Naive thymus-derived CD4-positive, alpha-beta T cell (primary cell): ENCODE measurements around the gene CISD3. TPM values are rescaled to one million over a fixed set of nuclear protein-coding genes. Genes with fewer than 3 reads are reported as not detected.

Source experiments
- ATAC-seq: fragments of 150-1000 bp; cut with Tn5 transposase; 2 replicates; pipeline ENCODE4 v1.10.0; 2021; ENCODE audit warnings: mild to moderate bottlenecking, moderate library complexity
- CTCF ChIA-PET: fragments of 350-600 bp; sonication (Branson Sonifier 250); formaldehyde crosslinking; loops from one replicate; lab custom pipeline; 2021; ENCODE audit warnings: antibody characterized with exemption; lab: Charles Lee
- POLR2A ChIA-PET: fragments of 350-600 bp; sonication (Branson Sonifier 250); formaldehyde crosslinking; loops from one replicate; lab custom pipeline; 2021; ENCODE audit warnings: antibody characterized with exemption, inconsistent platforms; lab: Charles Lee
- DNase-seq, 9 donors: peaks; one replicate each; pipeline versions ENCODE4 v3.0.0 to v3.0.0-alpha.2; 2020 to 2022; ENCODE audit warnings: mixed read lengths in 1 of 9
- H3K27ac ChIP-seq: one replicate; pipeline ENCODE4 v1.7.0; 2013; ENCODE audit warnings: mild to moderate bottlenecking, low read depth, low read length, moderate library complexity
- H3K27me3 ChIP-seq, 2 donors: one replicate each; pipeline ENCODE4 v1.7.0; 2013; ENCODE audit warnings: low read length in 2 of 2, mild to moderate bottlenecking in 2 of 2, moderate library complexity in 2 of 2; ENCODE audit not compliant: control insufficient read depth in 2 of 2, insufficient read depth in 2 of 2
- H3K36me3 ChIP-seq, 3 experiments: 1 replicate in 2 of 3; 2 replicates in 1 of 3; pipeline ENCODE4 v1.7.0; 2013; ENCODE audit warnings: low read length in 3 of 3, mild to moderate bottlenecking in 3 of 3, moderate library complexity in 1 of 3; ENCODE audit not compliant: insufficient read depth in 3 of 3, control insufficient read depth in 2 of 3
- H3K4me1 ChIP-seq, 2 donors: one replicate each; pipeline ENCODE4 v1.7.0; 2013; ENCODE audit warnings: low read length in 2 of 2, mild to moderate bottlenecking in 2 of 2, moderate library complexity in 1 of 2; ENCODE audit not compliant: control insufficient read depth in 2 of 2, insufficient read depth in 2 of 2
- H3K4me3 ChIP-seq: 2 replicates; pipeline ENCODE4 v1.7.0; 2013; ENCODE audit warnings: mild to moderate bottlenecking, low read length
- H3K9me3 ChIP-seq, 3 experiments: 1 replicate in 2 of 3; 2 replicates in 1 of 3; pipeline ENCODE4 v1.7.0; 2013; ENCODE audit warnings: low read length in 3 of 3; ENCODE audit not compliant: control insufficient read depth in 2 of 3
- H3K27ac Mint-ChIP-seq, 9 donors: one replicate each; pipeline ENCODE4 v1.8.0; 2020 to 2022; ENCODE audit warnings: mixed read lengths in 9 of 9, mild to moderate bottlenecking in 8 of 9, moderate library complexity in 5 of 9, inconsistent platforms in 2 of 9
- H3K27me3 Mint-ChIP-seq, 5 donors: one replicate each; pipeline ENCODE4 v1.8.0; 2021 to 2022; ENCODE audit warnings: mixed read lengths in 5 of 5, mild to moderate bottlenecking in 1 of 5
- H3K36me3 Mint-ChIP-seq, 5 donors: one replicate each; pipeline ENCODE4 v1.8.0; 2020 to 2022; ENCODE audit warnings: mixed read lengths in 5 of 5, mild to moderate bottlenecking in 3 of 5, inconsistent platforms in 1 of 5
- H3K4me1 Mint-ChIP-seq, 7 donors: one replicate each; pipeline ENCODE4 v1.8.0; 2020 to 2022; ENCODE audit warnings: mixed read lengths in 7 of 7, mild to moderate bottlenecking in 3 of 7, inconsistent platforms in 1 of 7
- H3K4me3 Mint-ChIP-seq, 10 donors: one replicate each; pipeline ENCODE4 v1.8.0; 2020 to 2022; ENCODE audit warnings: mild to moderate bottlenecking in 10 of 10, mixed read lengths in 10 of 10, moderate library complexity in 6 of 10, inconsistent platforms in 2 of 10
- H3K9me3 Mint-ChIP-seq, 11 donors: one replicate each; pipeline ENCODE4 v1.8.0; 2020 to 2022; ENCODE audit warnings: mixed read lengths in 11 of 11, mild to moderate bottlenecking in 4 of 11, inconsistent platforms in 1 of 11, moderate library complexity in 1 of 11
- intact Hi-C, 2 donors: fragments of 100-400 bp; cut with micrococcal nuclease; formaldehyde crosslinking; loops; one replicate each; pipeline ENCODE4 v1.15.1; 2023
- polyA plus RNA-seq, 2 donors: library from polyadenylated mRNA; unstranded; fragments of 300-500 nt; fragmentation: Illumina TruSeq; gene quantifications; one replicate each; pipeline ENCODE4 v1.2.3, GENCODE V29; 2021
- total RNA-seq, 6 experiments: library from RNA in 5 of 6; stranded (reverse) in 5 of 6; gene quantifications; 1 replicate in 5 of 6; 2 replicates in 1 of 6; pipeline ENCODE4 v1.2.3 and lab custom pipeline; 2021 to 2026

CISD3 gene
- total and polyA plus RNA-seq, 7 experiments from 2014 or later = 8.0 to 39.6 (median 16.6) TPM

GRCh38 chr17:38738007-38738662 lies 8.0 kb downstream of the CISD3 start:
- Histone ChIP-seq H3K27me3 (no peaks in the 10 kb centered on the region), H3K36me3 (peaks cover 0 to 8% (median 0%) of the 10 kb centered on the region in 3 experiments), H3K4me3 (no peak overlapping the region), H3K9me3 (no peaks in the 10 kb centered on the region), H3K27ac (no peak overlapping the region), H3K4me1 (peaks cover 3 to 4% of the 10 kb centered on the region in 2 donors)
- no peak for ATAC-seq
- CTCF ChIA-PET = interaction anchor here (1.0 to 5.7 kb wide), 2 partner anchors 60 to 180 kb away, joined by 3 to 78 read pairs; partner anchors contain the start of gene EPOP
- Mint-ChIP-seq H3K27me3 (peaks cover 0 to 10% (median 3%) of the 10 kb centered on the region in 5 donors), H3K4me1 (peaks cover 11 to 34% (median 20%) of the 10 kb centered on the region in 7 donors), H3K36me3 (no peaks in the 10 kb centered on the region), H3K27ac (no peak overlapping the region), H3K9me3 (peaks cover 0 to 2% (median 0%) of the 10 kb centered on the region in 11 donors), H3K4me3 (no peak overlapping the region)
- DNase-seq = no peak
- POLR2A ChIA-PET = no interaction called here
- intact Hi-C loops = no loop called here

- Mint-ChIP-seq H3K9me3 (peaks cover 0 to under 1% (median 0%) of the 10 kb centered on the region in 11 donors), H3K36me3 (no peaks in the 10 kb centered on the region), H3K27me3 (peaks cover 0 to 13% (median 3%) of the 10 kb centered on the region in 5 donors), H3K4me3 (no peak overlapping the region), H3K4me1 (peaks cover 11 to 33% (median 15%) of the 10 kb centered on the region in 7 donors), H3K27ac (no peak overlapping the region)
- DNase-seq = no peak
- Histone ChIP-seq H3K36me3 (peaks cover 0 to 4% (median 0%) of the 10 kb centered on the region in 3 experiments), H3K27ac (no peak overlapping the region), H3K9me3 (no peaks in the 10 kb centered on the region), H3K27me3 (no peaks in the 10 kb centered on the region), H3K4me1 (peaks cover 3 to 4% of the 10 kb centered on the region in 2 donors), H3K4me3 (no peak overlapping the region)
- intact Hi-C loops = no loop called here
- ChIA-PET CTCF (no interaction called here), POLR2A (no interaction called here)
- ATAC-seq = no peak
Observed at GRCh38 chr17:38738686-38739085, 8.5 kb downstream of the CISD3 start.

- ATAC-seq (no peak), DNase-seq (no peak)
- Mint-ChIP-seq H3K27me3 (peaks cover 0 to 16% (median 3%) of the 10 kb centered on the region in 5 donors), H3K27ac (no peak overlapping the region), H3K4me1 (peaks cover 4 to 27% (median 9%) of the 10 kb centered on the region in 7 donors), H3K9me3 (no peaks in the 10 kb centered on the region), H3K36me3 (no peaks in the 10 kb centered on the region), H3K4me3 (no peak overlapping the region)
- no peaks in the 10 kb centered on the region for H3K36me3 ChIP-seq
- H3K27me3 ChIP-seq = no peaks in the 10 kb centered on the region
- no peak overlapping the region for H3K27ac ChIP-seq
- POLR2A ChIA-PET = interaction anchor here (1.0 kb wide), 1 partner anchor 11 kb away, joined by 3 read pairs; no protein-coding TSS in a partner anchor
- H3K9me3 ChIP-seq = no peaks in the 10 kb centered on the region
- H3K4me1 ChIP-seq = peaks cover 0 to 1% of the 10 kb centered on the region in 2 donors
- intact Hi-C loops = no loop called here
- CTCF ChIA-PET = no interaction called here
- no peak overlapping the region for H3K4me3 ChIP-seq
Observed at GRCh38 chr17:38739305-38739704, 9.2 kb downstream of the CISD3 start.

- ATAC-seq = no peak
- Histone ChIP-seq H3K27ac (no peak overlapping the region), H3K4me3 (no peak overlapping the region), H3K9me3 (no peaks in the 10 kb centered on the region), H3K36me3 (no peaks in the 10 kb centered on the region), H3K4me1 (no peaks in the 10 kb centered on the region), H3K27me3 (no peaks in the 10 kb centered on the region)
- ChIA-PET POLR2A (interaction anchor here (0.6 to 1.0 kb wide), 2 partner anchors 11 to 27 kb away, joined by 3 read pairs; no protein-coding TSS in a partner anchor), CTCF (no interaction called here)
- Mint-ChIP-seq H3K4me3 (no peak overlapping the region), H3K36me3 (no peaks in the 10 kb centered on the region), H3K9me3 (no peaks in the 10 kb centered on the region), H3K27me3 (peaks cover 0 to 22% (median 3%) of the 10 kb centered on the region in 5 donors), H3K27ac (no peak overlapping the region), H3K4me1 (peaks cover 0 to 20% (median 2%) of the 10 kb centered on the region in 7 donors)
- DNase-seq = no peak
- intact Hi-C loops = no loop called here
Observed at GRCh38 chr17:38740044-38740443, 9.9 kb downstream of the CISD3 start.

- no peak overlapping the region for H3K4me3 ChIP-seq
- Mint-ChIP-seq H3K4me3 (no peak overlapping the region), H3K27me3 (peaks cover 1 to 23% (median 6%) of the 10 kb centered on the region in 5 donors), H3K36me3 (no peaks in the 10 kb centered on the region), H3K9me3 (no peaks in the 10 kb centered on the region), H3K27ac (no peak overlapping the region), H3K4me1 (peaks cover 0 to 16% (median under 1%) of the 10 kb centered on the region in 7 donors)
- intact Hi-C loops = no loop called here
- no peaks in the 10 kb centered on the region for H3K4me1 ChIP-seq
- no peaks in the 10 kb centered on the region for H3K27me3 ChIP-seq
- CTCF ChIA-PET = no interaction called here
- ATAC-seq (no peak), DNase-seq (no peak)
- no peaks in the 10 kb centered on the region for H3K9me3 ChIP-seq
- no peaks in the 10 kb centered on the region for H3K36me3 ChIP-seq
- no peak overlapping the region for H3K27ac ChIP-seq
- POLR2A ChIA-PET = no interaction called here
Observed at GRCh38 chr17:38740806-38741205, 10.7 kb downstream of the CISD3 start.

- no peak overlapping the region for H3K4me3 Mint-ChIP-seq
- no peaks in the 10 kb centered on the region for H3K4me1 ChIP-seq
- peaks cover 0 to 3% (median 0%) of the 10 kb centered on the region in 5 donors for H3K36me3 Mint-ChIP-seq
- no peaks in the 10 kb centered on the region for H3K36me3 ChIP-seq
- ChIA-PET CTCF (no interaction called here), POLR2A (no interaction called here)
- intact Hi-C loops = no loop called here
- peaks cover 0 to 4% of the 10 kb centered on the region in 2 donors for H3K27me3 ChIP-seq
- H3K9me3 Mint-ChIP-seq = no peaks in the 10 kb centered on the region
- H3K27ac ChIP-seq = no peak overlapping the region
- H3K4me1 Mint-ChIP-seq = peaks cover 0 to 23% (median 7%) of the 10 kb centered on the region in 7 donors
- peaks cover 8 to 29% (median 12%) of the 10 kb centered on the region in 5 donors for H3K27me3 Mint-ChIP-seq
- H3K27ac Mint-ChIP-seq = no peak overlapping the region
- no peak overlapping the region for H3K4me3 ChIP-seq
- ATAC-seq (no peak), DNase-seq (no peak)
- H3K9me3 ChIP-seq = no peaks in the 10 kb centered on the region
Observed at GRCh38 chr17:38741461-38741860, 11.3 kb downstream of the CISD3 start.
